NCI-H82 (cell line): ENCODE results near the gene CA10.

Experiments used
- DNase-seq: peaks from one replicate; lab custom pipeline; 2025; lab: John Stamatoyannopoulos, UW

Gene CA10

DNA sequence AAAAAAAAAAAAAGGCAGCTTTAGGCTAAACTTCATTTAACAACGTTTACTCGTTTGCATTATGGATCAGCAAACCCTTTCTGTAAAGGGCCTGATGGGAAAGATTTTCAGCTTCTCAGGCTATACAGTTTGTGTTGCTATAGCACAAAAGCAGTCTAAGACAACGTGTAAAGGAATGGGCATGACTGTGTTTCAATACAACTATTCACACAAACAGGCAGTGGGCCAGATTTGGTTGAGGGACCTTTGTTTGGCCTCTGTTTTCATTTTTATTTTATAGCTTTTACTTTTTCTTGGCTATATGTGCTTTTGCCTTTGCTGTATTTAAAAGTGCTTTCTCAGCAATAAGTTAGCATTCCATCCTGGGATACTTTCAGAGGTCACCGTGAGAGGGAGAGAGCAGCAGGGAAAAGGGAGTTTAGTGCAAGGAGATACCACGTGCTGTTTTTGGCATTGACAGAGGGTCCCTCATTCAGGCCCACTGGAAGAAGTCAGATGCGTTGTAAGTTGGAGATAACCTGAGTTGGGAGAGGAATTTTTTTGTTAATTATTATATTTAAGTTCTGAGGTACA, 562.6 kb downstream of the CA10 start:
- DNase-seq, result no peak

DNA sequence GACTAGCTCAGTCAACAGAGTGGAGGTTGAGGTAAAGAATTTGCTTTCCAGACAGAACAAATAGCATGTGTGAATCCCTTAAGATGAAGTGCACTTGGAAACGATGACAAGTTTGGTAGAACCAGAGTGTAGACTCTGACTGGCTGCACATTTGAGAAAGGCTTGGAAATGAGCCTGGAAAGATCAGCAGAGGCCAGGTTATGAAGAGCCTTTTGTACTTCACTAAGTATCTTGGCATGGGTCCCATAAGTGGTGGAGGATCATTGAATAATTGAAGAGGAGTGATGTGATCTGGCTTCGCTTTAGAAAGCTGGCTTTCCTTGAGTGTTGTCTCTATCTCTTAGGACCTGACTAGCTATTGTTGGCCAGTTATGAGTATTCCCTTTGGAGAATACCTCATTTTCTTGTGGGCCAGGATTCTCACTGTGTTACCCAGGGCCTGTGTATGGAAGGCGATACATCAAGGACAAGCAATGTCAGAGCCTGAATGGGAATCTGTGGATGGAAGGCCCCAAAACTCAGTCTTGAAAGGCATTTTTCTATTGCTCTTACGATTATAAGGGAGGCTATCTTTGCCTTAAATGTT, 568.4 kb downstream of the CA10 start:
- DNase-seq, result peak; percentile 30

- DNase-seq, result no peak
Observed at GRCh38 chr17:51588063-51588462, 570.5 kb downstream of the CA10 start.

- no peak for DNase-seq
Observed at GRCh38 chr17:51587516-51587915, 571.0 kb downstream of the CA10 start.

- DNase-seq, result peak; percentile 69
Observed at GRCh38 chr17:51585514-51586104, 572.9 kb downstream of the CA10 start.

- DNase-seq, result no peak
Observed at GRCh38 chr17:51580869-51581268, 577.6 kb downstream of the CA10 start.
